Endothelial cell of umbilical vein (primary cell): ENCODE results near the gene CRHR1. TPM values are rescaled to one million over a fixed set of nuclear protein-coding genes. Genes with fewer than 3 reads are reported as not detected.

ENCODE experiments used
- BruUV-seq: library from RNA; stranded (reverse); fragments of 400-500 nt; replicated peaks from 2 replicates; lab custom pipeline; 2021; lab: Mats Ljungman, UMichigan
- CTCF ChIA-PET: fragments of 300-600, 350-600 bp; sonication (Branson Sonifier 250); formaldehyde crosslinking; loops from one replicate; lab custom pipeline; 2021; ENCODE audit warnings: antibody characterized with exemption, inconsistent platforms; lab: Charles Lee
- POLR2A ChIA-PET: fragments of 300-600, 350-600 bp; sonication (Branson Sonifier 250); formaldehyde crosslinking; loops from one replicate; lab custom pipeline; 2021; ENCODE audit warnings: antibody characterized with exemption, inconsistent platforms; lab: Charles Lee
- DNase-seq: peaks from one replicate; pipeline ENCODE4 v3.0.0-alpha.2; 2011; ENCODE audit warnings: low read depth, low spot score
- FAIRE-seq: peaks from 2 replicates; lab custom pipeline; 2011; peaks lifted over from hg19 to GRCh38; lab: Jason Lieb, UNC
- H2AFZ ChIP-seq: 2 replicates; pipeline ENCODE4 v1.6.0; 2012; ENCODE audit warnings: low read depth, low read length, control low read depth, inconsistent platforms
- H3K27ac ChIP-seq: 2 replicates; pipeline ENCODE4 v1.5.1; 2011; ENCODE audit warnings: low read depth, mild to moderate bottlenecking, control low read depth, low read length, moderate library complexity; ENCODE audit not compliant: insufficient read depth
- H3K27me3 ChIP-seq, 2 experiments: 2 replicates each; pipeline versions ENCODE4 v1.6.0 to v1.6.1; 2011; ENCODE audit warnings: low read length in 2 of 2, mixed read lengths in 1 of 2; ENCODE audit not compliant: control insufficient read depth in 2 of 2, insufficient read depth in 2 of 2
- H3K36me3 ChIP-seq, 2 experiments: 2 replicates in 1 of 2; 3 replicates in 1 of 2; pipeline ENCODE4 v1.5.1; 2011; ENCODE audit warnings: low read length in 2 of 2, mild to moderate bottlenecking in 1 of 2, moderate library complexity in 1 of 2; ENCODE audit not compliant: control insufficient read depth in 2 of 2, insufficient read depth in 2 of 2; ENCODE audit errors: extremely low read depth in 1 of 2
- H3K4me1 ChIP-seq: 3 replicates; pipeline ENCODE4 v1.5.1; 2011; ENCODE audit warnings: mild to moderate bottlenecking, low read length; ENCODE audit not compliant: control insufficient read depth, insufficient read depth; ENCODE audit errors: extremely low read depth
- H3K4me2 ChIP-seq: 2 replicates; pipeline ENCODE4 v1.6.1; 2011; ENCODE audit warnings: low read length, control low read depth, mixed read lengths; ENCODE audit not compliant: insufficient read depth
- H3K4me3 ChIP-seq, 3 experiments: fragments of 200-600 bp in 1 of 3; sonication (generic), shearing (Covaris generic) in 1 of 3; replicated peaks in 1 of 3; 2 replicates each; pipeline ENCODE4 v1.5.1; 2011 to 2016; ENCODE audit warnings: control low read depth in 3 of 3, low read length in 3 of 3, mild to moderate bottlenecking in 2 of 3, inconsistent platforms in 1 of 3, low read depth in 1 of 3, moderate library complexity in 1 of 3; ENCODE audit not compliant: insufficient read depth in 1 of 3
- H3K79me2 ChIP-seq: 2 replicates; pipeline ENCODE4 v1.6.0; 2012; ENCODE audit warnings: low read length, inconsistent platforms; ENCODE audit not compliant: control insufficient read depth, insufficient read depth
- H3K9ac ChIP-seq: replicated peaks from 2 replicates; pipeline ENCODE3; 2011; ENCODE audit warnings: low read length, control low read depth; ENCODE audit not compliant: insufficient read depth; ENCODE audit errors: extremely low read depth
- H3K9me1 ChIP-seq: replicated peaks from 3 replicates; pipeline ENCODE4 v1.6.0; 2011; ENCODE audit warnings: mild to moderate bottlenecking, low read length; ENCODE audit not compliant: control insufficient read depth, insufficient read depth; ENCODE audit errors: extremely low read depth
- H3K9me3 ChIP-seq: replicated peaks from 2 replicates; pipeline ENCODE4 v1.5.1; 2012; ENCODE audit warnings: low read length, inconsistent platforms; ENCODE audit not compliant: control insufficient read depth, insufficient read depth
- H4K20me1 ChIP-seq: replicated peaks from 2 replicates; pipeline ENCODE3; 2011; ENCODE audit warnings: mild to moderate bottlenecking, low read length; ENCODE audit not compliant: control insufficient read depth, insufficient read depth; ENCODE audit errors: extremely low read depth
- CTCF ChIP-seq, 2 donors: IDR thresholded peaks; 1 replicate in 1 of 2; 2 replicates in 1 of 2; pipeline ENCODE4 v1.5.1; 2011; ENCODE audit warnings: low read length in 2 of 2, mild to moderate bottlenecking in 2 of 2, moderate library complexity in 2 of 2, control low read depth in 1 of 2, inconsistent platforms in 1 of 2, low read depth in 1 of 2; ENCODE audit not compliant: insufficient read depth in 1 of 2; ENCODE audit errors: extremely low read depth in 1 of 2
- EZH2 ChIP-seq: IDR thresholded peaks from 2 replicates; pipeline ENCODE4 v1.6.1; 2012; ENCODE audit warnings: borderline replicate concordance, low read depth, mild to moderate bottlenecking, moderate library complexity, low read length, inconsistent platforms; ENCODE audit not compliant: severe bottlenecking
- FOS ChIP-seq: IDR thresholded peaks from 2 replicates; pipeline ENCODE4 v1.6.1; 2011; ENCODE audit warnings: mild to moderate bottlenecking, low read length, moderate library complexity, borderline replicate concordance; ENCODE audit not compliant: insufficient read depth
- GATA2 ChIP-seq: IDR thresholded peaks from 2 replicates; pipeline ENCODE4 v1.7.0; 2011; ENCODE audit warnings: low read depth, mild to moderate bottlenecking, moderate library complexity, mixed read lengths, low read length; ENCODE audit not compliant: insufficient read length, insufficient read depth
- JUN ChIP-seq: IDR thresholded peaks from 2 replicates; pipeline ENCODE4 v1.6.1; 2011; ENCODE audit warnings: borderline replicate concordance, low read depth; ENCODE audit not compliant: insufficient read length, insufficient read depth
- MAX ChIP-seq: IDR thresholded peaks from 2 replicates; pipeline ENCODE4 v1.6.1; 2011; ENCODE audit not compliant: insufficient read depth, insufficient read length
- MYC ChIP-seq: IDR thresholded peaks from one replicate; pipeline ENCODE4 v1.6.1; 2011; ENCODE audit warnings: mild to moderate bottlenecking, low read depth, low read length
- POLR2A ChIP-seq: IDR thresholded peaks from 2 replicates; pipeline ENCODE4 v1.6.1; 2012; ENCODE audit warnings: low read depth, mild to moderate bottlenecking, control low read depth, low read length
- POLR2AphosphoS5 ChIP-seq: IDR thresholded peaks from 2 replicates; pipeline ENCODE4 v1.6.1; 2012; ENCODE audit warnings: low read depth, mild to moderate bottlenecking, control low read depth, low read length, moderate library complexity; ENCODE audit not compliant: insufficient read depth
- dilution Hi-C: fragments of 300-500 bp; cut with MboI; formaldehyde crosslinking; loops from one replicate; pipeline ENCODE4 v1.15.0; 2019; ENCODE audit warnings: low sequenced_read_pairs; ENCODE audit not compliant: extremely low pct_ligation_motif_present
- intact Hi-C: fragments of 100-400 bp; cut with micrococcal nuclease; formaldehyde crosslinking; loops from one replicate; pipeline ENCODE4 v1.10.0; 2022
- polyA plus RNA-seq, 4 experiments: library from polyadenylated mRNA; depleted of rRNA in 3 of 4; stranded (reverse) in 3 of 4; unstranded in 1 of 4; fragments of >200 nt; gene quantifications; 2 replicates each; pipeline versions ENCODE4 v1.2.1 to v1.2.3, GENCODE V29; 2011 to 2012; ENCODE audit warnings: missing spikeins in 1 of 4
- total RNA-seq: library from RNA; stranded (reverse); gene quantifications from 2 replicates; pipeline ENCODE4 v1.2.3, GENCODE V29; 2021

CRHR1 gene
- total and polyA plus RNA-seq, 2 donors (not counting 3 experiments of a cell fraction or from before 2014, with no cell fraction given) = not detected

- no peaks in the 10 kb centered on the region for H3K4me1 ChIP-seq
- H4K20me1 ChIP-seq = no peaks in the 10 kb centered on the region
- dilution Hi-C loops = no loop called here
- H2AFZ ChIP-seq = no peak overlapping the region
- no peaks in the 10 kb centered on the region for H3K79me2 ChIP-seq
- H3K9me1 ChIP-seq = no peaks in the 10 kb centered on the region
- H3K9ac ChIP-seq = no peak overlapping the region
- BruUV-seq = no TSS peak
- no peak overlapping the region for H3K4me3 ChIP-seq
- FAIRE-seq = no peak
- H3K27ac ChIP-seq = no peak overlapping the region
- ChIA-PET POLR2A (no interaction called here), CTCF (interaction anchor here (0.9 to 1.9 kb wide), 3 partner anchors 12 to 36 kb away, joined by 3 to 12 read pairs (median 3); no protein-coding TSS in a partner anchor)
- H3K36me3 ChIP-seq = no peaks in the 10 kb centered on the region
- H3K9me3 ChIP-seq = no peaks in the 10 kb centered on the region
- no peak for DNase-seq
- intact Hi-C loops = no loop called here
- H3K4me2 ChIP-seq = no peak overlapping the region
- TF ChIP-seq MAX (no peak), GATA2 (no peak), POLR2A (no peak), CTCF (IDR thresholded peaks at IDR 0.05; ENCODE audit: extremely low read depth in 1 of 2, insufficient read depth in 1 of 2, low read depth in 1 of 2, low read length in 2 of 2) (no peak), JUN (no peak), EZH2 (no peak), FOS (no peak), POLR2AphosphoS5 (no peak), MYC (no peak)
- no peaks in the 10 kb centered on the region for H3K27me3 ChIP-seq
Measured at GRCh38 chr17:45815752-45816151, 31.6 kb downstream of the CRHR1 start.
